ENCODE results near the gene UBA52. TPM values are rescaled to one million over a fixed set of nuclear protein-coding genes. Genes with fewer than 3 reads are reported as not detected.

The UBA52 gene
- total and polyA plus RNA-seq, 2 of the 13 experiments (the other 11 are each of a cell fraction or from before 2014, with no cell fraction given): 959 to 1,782 TPM

DNA sequence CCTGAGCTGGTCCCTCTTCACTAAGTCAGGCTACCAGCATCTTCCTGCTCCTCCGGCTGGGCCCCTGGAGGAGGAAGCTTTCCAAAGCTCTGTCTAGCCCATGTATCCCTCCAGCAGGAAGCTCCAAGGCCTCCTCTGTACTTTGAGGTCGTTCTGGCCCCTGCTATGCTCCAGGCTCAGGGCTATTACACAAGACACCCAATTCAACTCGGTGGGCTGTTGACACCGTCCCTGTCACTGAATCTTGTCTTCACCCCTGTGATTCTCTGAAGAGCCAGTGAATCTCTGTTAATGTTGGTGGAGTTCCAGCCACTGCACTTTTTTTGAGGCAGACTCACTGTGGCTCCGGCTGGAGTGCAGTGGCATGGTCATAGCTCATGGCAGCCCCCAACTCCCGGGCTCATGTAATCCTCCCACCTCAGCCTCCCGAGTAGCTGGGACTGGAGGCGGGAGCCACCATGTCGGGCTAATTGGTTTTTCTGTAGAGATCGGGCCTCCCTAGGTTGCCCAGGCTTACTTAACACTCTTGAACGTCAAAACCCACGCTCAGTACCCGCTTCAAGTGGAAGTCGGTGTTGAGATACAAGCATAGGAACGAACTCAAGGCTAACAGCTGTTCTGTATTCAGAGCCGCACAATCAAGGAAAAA, 16.4 kb downstream of the UBA52 start (continued):
- TF ChIP-seq, protein P1, sequence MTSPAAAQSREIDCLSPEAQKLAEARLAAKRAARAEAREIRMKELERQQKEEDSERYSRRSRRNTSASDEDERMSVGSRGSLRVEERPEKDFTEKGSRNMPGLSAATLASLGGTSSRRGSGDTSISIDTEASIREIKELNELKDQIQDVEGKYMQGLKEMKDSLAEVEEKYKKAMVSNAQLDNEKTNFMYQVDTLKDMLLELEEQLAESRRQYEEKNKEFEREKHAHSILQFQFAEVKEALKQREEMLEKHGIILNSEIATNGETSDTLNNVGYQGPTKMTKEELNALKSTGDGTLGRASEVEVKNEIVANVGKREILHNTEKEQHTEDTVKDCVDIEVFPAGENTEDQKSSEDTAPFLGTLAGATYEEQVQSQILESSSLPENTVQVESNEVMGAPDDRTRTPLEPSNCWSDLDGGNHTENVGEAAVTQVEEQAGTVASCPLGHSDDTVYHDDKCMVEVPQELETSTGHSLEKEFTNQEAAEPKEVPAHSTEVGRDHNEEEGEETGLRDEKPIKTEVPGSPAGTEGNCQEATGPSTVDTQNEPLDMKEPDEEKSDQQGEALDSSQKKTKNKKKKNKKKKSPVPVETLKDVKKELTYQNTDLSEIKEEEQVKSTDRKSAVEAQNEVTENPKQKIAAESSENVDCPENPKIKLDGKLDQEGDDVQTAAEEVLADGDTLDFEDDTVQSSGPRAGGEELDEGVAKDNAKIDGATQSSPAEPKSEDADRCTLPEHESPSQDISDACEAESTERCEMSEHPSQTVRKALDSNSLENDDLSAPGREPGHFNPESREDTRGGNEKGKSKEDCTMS (CRISPR knock-in tag; conservative IDR thresholded peaks at IDR 0.05): no peak
- TF ChIP-seq TARDBP (CRISPR knock-in tag; IDR thresholded peaks at IDR 0.05) (no peak), MED1 (CRISPR knock-in tag; IDR thresholded peaks at IDR 0.05) (no peak), ZNF264 (CRISPR knock-in tag; IDR thresholded peaks at IDR 0.05) (no peak), ZNF879 (CRISPR knock-in tag; IDR thresholded peaks at IDR 0.05) (0 out of 2 replicates have a peak, but pooled peaks have one; percentile 29), ARID5B (CRISPR knock-in tag; IDR thresholded peaks at IDR 0.05) (no peak), POLR2AphosphoS2 (IDR thresholded peaks at IDR 0.05; ENCODE audit: low read depth, low read length) (no peak), KAT7 (CRISPR knock-in tag; IDR thresholded peaks at IDR 0.05; ENCODE audit: borderline replicate concordance) (no peak), NBN (conservative IDR thresholded peaks at IDR 0.05) (no peak), KMT2A (CRISPR knock-in tag; IDR thresholded peaks at IDR 0.05) (no peak), NFIC (IDR thresholded peaks at IDR 0.05; ENCODE audit: low read length) (no peak), ZNF746 (CRISPR knock-in tag; IDR thresholded peaks at IDR 0.05) (0 out of 2 replicates have a peak, but pooled peaks have one; percentile 35), KLF15 (CRISPR knock-in tag; IDR thresholded peaks at IDR 0.05; ENCODE audit: borderline replicate concordance) (no peak), ZBTB14 (CRISPR knock-in tag; IDR thresholded peaks at IDR 0.05) (no peak)
- TF ChIP-seq, protein P2, sequence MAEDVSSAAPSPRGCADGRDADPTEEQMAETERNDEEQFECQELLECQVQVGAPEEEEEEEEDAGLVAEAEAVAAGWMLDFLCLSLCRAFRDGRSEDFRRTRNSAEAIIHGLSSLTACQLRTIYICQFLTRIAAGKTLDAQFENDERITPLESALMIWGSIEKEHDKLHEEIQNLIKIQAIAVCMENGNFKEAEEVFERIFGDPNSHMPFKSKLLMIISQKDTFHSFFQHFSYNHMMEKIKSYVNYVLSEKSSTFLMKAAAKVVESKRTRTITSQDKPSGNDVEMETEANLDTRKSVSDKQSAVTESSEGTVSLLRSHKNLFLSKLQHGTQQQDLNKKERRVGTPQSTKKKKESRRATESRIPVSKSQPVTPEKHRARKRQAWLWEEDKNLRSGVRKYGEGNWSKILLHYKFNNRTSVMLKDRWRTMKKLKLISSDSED (CRISPR knock-in tag; IDR thresholded peaks at IDR 0.05): no peak
- TF ChIP-seq, protein P3, sequence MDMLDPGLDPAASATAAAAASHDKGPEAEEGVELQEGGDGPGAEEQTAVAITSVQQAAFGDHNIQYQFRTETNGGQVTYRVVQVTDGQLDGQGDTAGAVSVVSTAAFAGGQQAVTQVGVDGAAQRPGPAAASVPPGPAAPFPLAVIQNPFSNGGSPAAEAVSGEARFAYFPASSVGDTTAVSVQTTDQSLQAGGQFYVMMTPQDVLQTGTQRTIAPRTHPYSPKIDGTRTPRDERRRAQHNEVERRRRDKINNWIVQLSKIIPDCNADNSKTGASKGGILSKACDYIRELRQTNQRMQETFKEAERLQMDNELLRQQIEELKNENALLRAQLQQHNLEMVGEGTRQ (IDR thresholded peaks at IDR 0.05; ENCODE audit: low read depth, low read length): no peak
- TF ChIP-seq, protein P3 (CRISPR knock-in tag; IDR thresholded peaks at IDR 0.05; ENCODE audit: borderline replicate concordance): no peak
- TF ChIP-seq, protein P4, sequence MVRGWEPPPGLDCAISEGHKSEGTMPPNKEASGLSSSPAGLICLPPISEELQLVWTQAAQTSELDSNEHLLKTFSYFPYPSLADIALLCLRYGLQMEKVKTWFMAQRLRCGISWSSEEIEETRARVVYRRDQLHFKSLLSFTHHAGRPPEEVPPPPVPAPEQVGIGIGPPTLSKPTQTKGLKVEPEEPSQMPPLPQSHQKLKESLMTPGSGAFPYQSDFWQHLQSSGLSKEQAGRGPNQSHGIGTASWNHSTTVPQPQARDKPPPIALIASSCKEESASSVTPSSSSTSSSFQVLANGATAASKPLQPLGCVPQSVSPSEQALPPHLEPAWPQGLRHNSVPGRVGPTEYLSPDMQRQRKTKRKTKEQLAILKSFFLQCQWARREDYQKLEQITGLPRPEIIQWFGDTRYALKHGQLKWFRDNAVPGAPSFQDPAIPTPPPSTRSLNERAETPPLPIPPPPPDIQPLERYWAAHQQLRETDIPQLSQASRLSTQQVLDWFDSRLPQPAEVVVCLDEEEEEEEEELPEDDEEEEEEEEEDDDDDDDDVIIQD (CRISPR knock-in tag; IDR thresholded peaks at IDR 0.05; ENCODE audit: low read depth): no peak
